Ishikawa (cell line): Measurements from ENCODE around the gene PCMT1.

Source experiments
- CEBPB ChIP-seq: IDR thresholded peaks from 2 replicates; pipeline ENCODE4 v1.6.1; 2012
- CREB1 ChIP-seq: IDR thresholded peaks from 2 replicates; pipeline ENCODE4 v1.6.1; 2012; ENCODE audit warnings: low read depth
- EGR1 ChIP-seq: IDR thresholded peaks from 2 replicates; pipeline ENCODE4 v1.6.1; 2012
- EP300 ChIP-seq: IDR thresholded peaks from 2 replicates; pipeline ENCODE4 v1.6.1; 2012; ENCODE audit warnings: borderline replicate concordance
- FOXM1 ChIP-seq: IDR thresholded peaks from 2 replicates; pipeline ENCODE4 v1.6.1; 2012; ENCODE audit warnings: low read depth, borderline replicate concordance
- NFIC ChIP-seq: IDR thresholded peaks from 2 replicates; pipeline ENCODE4 v1.6.1; 2012
- RAD21 ChIP-seq: IDR thresholded peaks from 2 replicates; pipeline ENCODE4 v1.6.1; 2012; ENCODE audit warnings: low read depth
- TAF1 ChIP-seq: IDR thresholded peaks from 2 replicates; pipeline ENCODE4 v1.6.1; 2012; ENCODE audit warnings: low read depth, mild to moderate bottlenecking
- TCF12 ChIP-seq: IDR thresholded peaks from 2 replicates; pipeline ENCODE4 v1.6.1; 2012; ENCODE audit warnings: low read depth
- TEAD4 ChIP-seq: IDR thresholded peaks from 2 replicates; pipeline ENCODE4 v1.6.1; 2012
- USF1 ChIP-seq: IDR thresholded peaks from 2 replicates; pipeline ENCODE4 v1.6.1; 2012
- YY1 ChIP-seq: IDR thresholded peaks from 2 replicates; pipeline ENCODE4 v1.6.1; 2012; ENCODE audit warnings: low read depth
- ZBTB7A ChIP-seq: IDR thresholded peaks from 2 replicates; pipeline ENCODE4 v1.6.1; 2012; ENCODE audit warnings: low read depth
- TF ChIP-seq, protein P1 (sequence below): IDR thresholded peaks from 2 replicates; pipeline ENCODE4 v1.6.1; 2012; ENCODE audit warnings: low read depth, mild to moderate bottlenecking
- TF ChIP-seq, protein P2 (sequence below): IDR thresholded peaks from 2 replicates; pipeline ENCODE4 v1.6.1; 2012

Gene PCMT1

GRCh38 chr6:149761438-149761837 lies 11.9 kb downstream of the PCMT1 start:
- TF ChIP-seq FOXM1 = no peak
- no peak for TF ChIP-seq RAD21
- TF ChIP-seq, protein P1, sequence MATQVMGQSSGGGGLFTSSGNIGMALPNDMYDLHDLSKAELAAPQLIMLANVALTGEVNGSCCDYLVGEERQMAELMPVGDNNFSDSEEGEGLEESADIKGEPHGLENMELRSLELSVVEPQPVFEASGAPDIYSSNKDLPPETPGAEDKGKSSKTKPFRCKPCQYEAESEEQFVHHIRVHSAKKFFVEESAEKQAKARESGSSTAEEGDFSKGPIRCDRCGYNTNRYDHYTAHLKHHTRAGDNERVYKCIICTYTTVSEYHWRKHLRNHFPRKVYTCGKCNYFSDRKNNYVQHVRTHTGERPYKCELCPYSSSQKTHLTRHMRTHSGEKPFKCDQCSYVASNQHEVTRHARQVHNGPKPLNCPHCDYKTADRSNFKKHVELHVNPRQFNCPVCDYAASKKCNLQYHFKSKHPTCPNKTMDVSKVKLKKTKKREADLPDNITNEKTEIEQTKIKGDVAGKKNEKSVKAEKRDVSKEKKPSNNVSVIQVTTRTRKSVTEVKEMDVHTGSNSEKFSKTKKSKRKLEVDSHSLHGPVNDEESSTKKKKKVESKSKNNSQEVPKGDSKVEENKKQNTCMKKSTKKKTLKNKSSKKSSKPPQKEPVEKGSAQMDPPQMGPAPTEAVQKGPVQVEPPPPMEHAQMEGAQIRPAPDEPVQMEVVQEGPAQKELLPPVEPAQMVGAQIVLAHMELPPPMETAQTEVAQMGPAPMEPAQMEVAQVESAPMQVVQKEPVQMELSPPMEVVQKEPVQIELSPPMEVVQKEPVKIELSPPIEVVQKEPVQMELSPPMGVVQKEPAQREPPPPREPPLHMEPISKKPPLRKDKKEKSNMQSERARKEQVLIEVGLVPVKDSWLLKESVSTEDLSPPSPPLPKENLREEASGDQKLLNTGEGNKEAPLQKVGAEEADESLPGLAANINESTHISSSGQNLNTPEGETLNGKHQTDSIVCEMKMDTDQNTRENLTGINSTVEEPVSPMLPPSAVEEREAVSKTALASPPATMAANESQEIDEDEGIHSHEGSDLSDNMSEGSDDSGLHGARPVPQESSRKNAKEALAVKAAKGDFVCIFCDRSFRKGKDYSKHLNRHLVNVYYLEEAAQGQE = no peak
- TF ChIP-seq USF1 = no peak
- TF ChIP-seq TAF1 = no peak
- no peak for TF ChIP-seq CEBPB
- TF ChIP-seq TCF12 = no peak
- no peak for TF ChIP-seq ZBTB7A
- TF ChIP-seq EGR1 = no peak
- TF ChIP-seq EP300 = no peak
- no peak for TF ChIP-seq YY1
- TF ChIP-seq, protein P2, sequence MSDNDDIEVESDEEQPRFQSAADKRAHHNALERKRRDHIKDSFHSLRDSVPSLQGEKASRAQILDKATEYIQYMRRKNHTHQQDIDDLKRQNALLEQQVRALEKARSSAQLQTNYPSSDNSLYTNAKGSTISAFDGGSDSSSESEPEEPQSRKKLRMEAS = no peak
- no peak for TF ChIP-seq NFIC
- TF ChIP-seq TEAD4 = no peak
- no peak for TF ChIP-seq CREB1

DNA sequence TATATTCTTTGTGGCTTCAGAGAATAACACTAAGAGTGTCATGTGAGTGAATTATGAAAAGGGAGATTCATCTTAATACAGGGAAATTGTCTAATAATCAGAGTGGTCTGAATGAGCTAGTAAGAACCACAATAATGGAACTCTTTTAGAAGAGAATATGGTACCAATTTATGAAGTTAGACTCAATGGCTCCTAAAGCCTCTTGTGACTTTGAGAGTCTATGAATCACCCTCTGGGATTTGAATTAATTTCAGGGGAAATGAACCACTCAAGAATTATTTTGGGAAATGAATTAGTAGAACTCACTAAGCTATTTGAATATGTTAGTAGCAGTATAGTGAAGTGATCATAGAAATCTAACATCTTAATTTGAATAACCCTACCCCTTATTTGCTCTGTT lies 14.3 kb downstream of the PCMT1 start:
- TF ChIP-seq, protein P1 = no peak
- TF ChIP-seq RAD21 (no peak), CREB1 (no peak), FOXM1 (no peak), USF1 (no peak), TEAD4 (no peak), EGR1 (no peak), YY1 (no peak), TCF12 (no peak), NFIC (no peak), CEBPB (no peak), ZBTB7A (no peak), EP300 (no peak)
- TF ChIP-seq, protein P2 = no peak

GRCh38 chr6:149766156-149766769 lies 16.7 kb downstream of the PCMT1 start:
- no peak for TF ChIP-seq CEBPB
- TF ChIP-seq FOXM1 = no peak
- no peak for TF ChIP-seq CREB1
- peak; percentile 36; the same call in 1 of the 2 replicates for TF ChIP-seq NFIC
- no peak for TF ChIP-seq TCF12
- TF ChIP-seq, protein P2 = no peak
- no peak for TF ChIP-seq RAD21

DNA sequence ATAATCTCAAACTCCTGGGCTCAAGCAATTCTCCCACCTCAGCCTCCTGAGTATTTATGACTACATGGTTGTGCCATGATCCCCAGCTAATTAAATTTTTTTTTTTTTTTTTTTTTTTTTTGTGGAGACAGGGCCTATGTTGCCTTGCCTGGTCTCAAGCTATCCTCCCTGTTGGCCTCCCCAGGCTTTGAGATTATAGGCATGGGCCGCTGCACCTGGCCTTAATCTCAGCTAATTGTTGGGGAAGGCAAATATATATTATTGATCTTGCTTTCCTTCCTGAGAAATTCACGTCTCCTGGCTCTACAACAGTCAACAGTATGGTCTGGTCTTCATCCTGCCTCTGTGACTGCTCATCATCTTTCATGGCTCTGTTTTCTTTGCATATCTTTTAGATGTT lies 20.1 kb downstream of the PCMT1 start:
- TF ChIP-seq TAF1 (no peak), RAD21 (no peak), TEAD4 (no peak), EGR1 (no peak), ZBTB7A (no peak), CREB1 (no peak)
- TF ChIP-seq, protein P2 = no peak

GRCh38 chr6:149771185-149771584 lies 21.6 kb downstream of the PCMT1 start:
- TF ChIP-seq NFIC (no peak), EGR1 (no peak), TAF1 (no peak)

- TF ChIP-seq EGR1 (no peak), FOXM1 (no peak), ZBTB7A (no peak), RAD21 (no peak), CREB1 (no peak), TEAD4 (no peak), USF1 (no peak), TAF1 (no peak), EP300 (no peak)
Measured at GRCh38 chr6:149771925-149772324, 22.4 kb downstream of the PCMT1 start.
